ENCODE measurements around the gene PDPK1.
"Not testable (repeated sequence)": the region's sequence is repeated elsewhere in the genome, so short reads cannot be mapped to it uniquely, and the experiment has no call there.

PDPK1 gene

GRCh38 chr16:2611877-2612276 lies 74.1 kb downstream of the PDPK1 start:
- not testable (repeated sequence) for DNase-seq (ENCODE audit: low spot score)

GRCh38 chr16:2613251-2613650 lies 75.4 kb downstream of the PDPK1 start:
- DNase-seq (ENCODE audit: low spot score) = not testable (repeated sequence)

- no peak for DNase-seq (ENCODE audit: low spot score)
Measured at GRCh38 chr16:2614761-2615191, 77.0 kb downstream of the PDPK1 start.

GRCh38 chr16:2618964-2619363 lies 81.1 kb downstream of the PDPK1 start:
- not testable (repeated sequence) for DNase-seq (ENCODE audit: low spot score)

- not testable (repeated sequence) for DNase-seq (ENCODE audit: low spot score)
Measured at GRCh38 chr16:2619628-2620027, 81.8 kb downstream of the PDPK1 start.

- DNase-seq (ENCODE audit: low spot score) = not testable (repeated sequence)
Measured at GRCh38 chr16:2620870-2621269, 83.0 kb downstream of the PDPK1 start.

- not testable (repeated sequence) for DNase-seq (ENCODE audit: low spot score)
Measured at GRCh38 chr16:2621395-2621794, 83.6 kb downstream of the PDPK1 start.

- DNase-seq (ENCODE audit: low spot score) = not testable (repeated sequence)
Measured at GRCh38 chr16:2627075-2627474, 89.3 kb downstream of the PDPK1 start.

- not testable (repeated sequence) for DNase-seq (ENCODE audit: low spot score)
Measured at GRCh38 chr16:2631203-2631602, 93.4 kb downstream of the PDPK1 start.

GRCh38 chr16:2632291-2632690 lies 94.5 kb downstream of the PDPK1 start:
- not testable (repeated sequence) for DNase-seq (ENCODE audit: low spot score)

- DNase-seq (ENCODE audit: low spot score) = not testable (repeated sequence)
Measured at GRCh38 chr16:2639071-2639721, 101.4 kb downstream of the PDPK1 start.

GRCh38 chr16:2639722-2640072 lies 101.9 kb downstream of the PDPK1 start:
- not testable (repeated sequence) for DNase-seq (ENCODE audit: low spot score)

- not testable (repeated sequence) for DNase-seq (ENCODE audit: low spot score)
Measured at GRCh38 chr16:2642561-2642960, 104.7 kb downstream of the PDPK1 start.

GRCh38 chr16:2644754-2645453 lies 107.1 kb downstream of the PDPK1 start:
- DNase-seq (ENCODE audit: low spot score) = not testable (repeated sequence)

GRCh38 chr16:2651268-2651871 lies 113.5 kb downstream of the PDPK1 start:
- DNase-seq (ENCODE audit: low spot score) = not testable (repeated sequence)
